Hepatocyte (in vitro differentiated cells): ENCODE measurements around the gene FAM83D.

Experiments used
- EZH2 ChIP-seq: fragments of 200-600 bp; sonication (generic); IDR thresholded peaks from 2 replicates; pipeline ENCODE4 v1.6.1; 2016; ENCODE audit warnings: antibody characterized with exemption, mild to moderate bottlenecking, borderline replicate concordance
- EZH2phosphoT487 ChIP-seq: fragments of 200-600 bp; sonication (generic); IDR thresholded peaks from one replicate; pipeline ENCODE4 v1.6.1; 2018; ENCODE audit warnings: antibody characterized with exemption, mild to moderate bottlenecking, low read depth, moderate library complexity; ENCODE audit not compliant: unreplicated experiment, severe bottlenecking
- TF ChIP-seq, protein P1 (sequence below): fragments of 200-600 bp; sonication (generic); IDR thresholded peaks from 2 replicates; pipeline ENCODE4 v1.5.1; 2016; ENCODE audit warnings: antibody characterized with exemption, mild to moderate bottlenecking; ENCODE audit not compliant: poor library complexity

- TF ChIP-seq, protein P1, sequence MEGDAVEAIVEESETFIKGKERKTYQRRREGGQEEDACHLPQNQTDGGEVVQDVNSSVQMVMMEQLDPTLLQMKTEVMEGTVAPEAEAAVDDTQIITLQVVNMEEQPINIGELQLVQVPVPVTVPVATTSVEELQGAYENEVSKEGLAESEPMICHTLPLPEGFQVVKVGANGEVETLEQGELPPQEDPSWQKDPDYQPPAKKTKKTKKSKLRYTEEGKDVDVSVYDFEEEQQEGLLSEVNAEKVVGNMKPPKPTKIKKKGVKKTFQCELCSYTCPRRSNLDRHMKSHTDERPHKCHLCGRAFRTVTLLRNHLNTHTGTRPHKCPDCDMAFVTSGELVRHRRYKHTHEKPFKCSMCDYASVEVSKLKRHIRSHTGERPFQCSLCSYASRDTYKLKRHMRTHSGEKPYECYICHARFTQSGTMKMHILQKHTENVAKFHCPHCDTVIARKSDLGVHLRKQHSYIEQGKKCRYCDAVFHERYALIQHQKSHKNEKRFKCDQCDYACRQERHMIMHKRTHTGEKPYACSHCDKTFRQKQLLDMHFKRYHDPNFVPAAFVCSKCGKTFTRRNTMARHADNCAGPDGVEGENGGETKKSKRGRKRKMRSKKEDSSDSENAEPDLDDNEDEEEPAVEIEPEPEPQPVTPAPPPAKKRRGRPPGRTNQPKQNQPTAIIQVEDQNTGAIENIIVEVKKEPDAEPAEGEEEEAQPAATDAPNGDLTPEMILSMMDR = no peak
- TF ChIP-seq EZH2phosphoT487 = no peak
- no peak for TF ChIP-seq EZH2
These were observed 71.4 kb downstream of the FAM83D start for GRCh38 chr20:38997622-38998021.
